Peyer's patch (tissue), 4 donors: ENCODE results near the gene GNB2. TPM values are rescaled to one million over a fixed set of nuclear protein-coding genes. Genes with fewer than 3 reads are reported as not detected.
A peak's percentile ranks its signal among the peaks of the same experiment; 100 is the strongest.
"Not testable (repeated sequence)": the region's sequence is repeated elsewhere in the genome, so short reads cannot be mapped to it uniquely, and the experiment has no call there.

Experiments used
- DNase-seq, 3 donors: peaks; one replicate each; pipeline ENCODE4 v3.0.0-alpha.2; 2017 to 2019
- H3K27ac ChIP-seq, 4 donors: fragments of 200-600 bp; sonication (generic); one replicate each; pipeline ENCODE4 v1.5.1; 2016 to 2019
- H3K27me3 ChIP-seq, 2 donors: fragments of 200-600 bp; sonication (generic); one replicate each; pipeline ENCODE4 v1.5.1; 2019
- H3K36me3 ChIP-seq, 3 donors: fragments of 200-600 bp; sonication (generic); one replicate each; pipeline ENCODE4 v1.5.1; 2016 to 2019
- H3K4me1 ChIP-seq, 4 donors: fragments of 200-600 bp; sonication (generic); one replicate each; pipeline ENCODE4 v1.5.1; 2016 to 2019
- H3K4me3 ChIP-seq, 4 donors: fragments of 200-600 bp; sonication (generic); 1 replicate in 3 of 4; 2 replicates in 1 of 4; pipeline ENCODE4 v1.5.1; 2016 to 2019; ENCODE audit warnings: mild to moderate bottlenecking in 1 of 4
- H3K9me3 ChIP-seq, 4 donors: fragments of 200-600 bp; sonication (generic); one replicate each; pipeline ENCODE4 v1.5.1; 2016 to 2019; ENCODE audit warnings: mild to moderate bottlenecking in 1 of 4
- POLR2A ChIP-seq, 2 donors: fragments of 450-650 bp; IDR thresholded peaks; one replicate each; pipeline ENCODE4 v1.5.1; 2017; ENCODE audit warnings: antibody characterized with exemption in 2 of 2, mild to moderate bottlenecking in 2 of 2, moderate library complexity in 2 of 2
- total RNA-seq, 4 donors: library from RNA; depleted of rRNA; stranded (reverse); fragments of >200 nt; gene quantifications; one replicate each; pipeline ENCODE4 v1.1.0, GENCODE V29; 2016
- TF ChIP-seq, protein P1 (sequence below), 6 experiments: fragments of 450-650 bp in 4 of 6; fragments of 200-600 bp in 2 of 6; sonication (generic) in 1 of 6; IDR thresholded peaks; one replicate each; pipeline ENCODE4 v1.5.1; 2017 to 2019; ENCODE audit warnings: antibody characterized with exemption in 6 of 6, mild to moderate bottlenecking in 3 of 6, moderate library complexity in 1 of 6

GNB2 gene
- total RNA-seq, 4 donors from 2014 or later = 123 to 236 (median 172) TPM

DNA sequence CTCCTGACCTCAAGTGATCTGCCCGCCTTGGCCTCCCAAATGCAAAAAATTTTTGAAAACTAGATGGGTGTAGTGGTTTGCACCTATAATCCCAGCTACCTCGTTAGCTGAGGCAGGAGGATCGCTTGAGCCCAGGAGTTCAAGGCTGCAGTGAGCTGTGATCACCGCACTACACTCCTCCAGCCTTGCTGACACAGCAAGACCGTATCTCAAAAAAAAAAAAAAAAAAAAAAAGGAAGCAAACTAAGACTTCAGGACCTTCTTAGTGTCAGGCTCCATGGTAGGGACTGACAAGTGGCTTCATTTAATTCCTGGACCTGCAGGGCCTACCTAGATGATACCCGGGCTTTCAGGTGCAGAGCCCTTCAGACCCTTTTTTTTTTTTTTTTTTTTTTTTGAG is 34.9 kb downstream of the GNB2 start:
- Histone ChIP-seq H3K4me3 (no peak overlapping the region), H3K4me1 (peaks cover 0 to 20% (median 5%) of the 10 kb centered on the region in 4 donors), H3K27me3 (no peaks in the 10 kb centered on the region), H3K27ac (no peak overlapping the region), H3K36me3 (peaks cover 0 to 5% (median 0%) of the 10 kb centered on the region in 3 donors), H3K9me3 (no peaks in the 10 kb centered on the region)
- TF ChIP-seq, protein P1, sequence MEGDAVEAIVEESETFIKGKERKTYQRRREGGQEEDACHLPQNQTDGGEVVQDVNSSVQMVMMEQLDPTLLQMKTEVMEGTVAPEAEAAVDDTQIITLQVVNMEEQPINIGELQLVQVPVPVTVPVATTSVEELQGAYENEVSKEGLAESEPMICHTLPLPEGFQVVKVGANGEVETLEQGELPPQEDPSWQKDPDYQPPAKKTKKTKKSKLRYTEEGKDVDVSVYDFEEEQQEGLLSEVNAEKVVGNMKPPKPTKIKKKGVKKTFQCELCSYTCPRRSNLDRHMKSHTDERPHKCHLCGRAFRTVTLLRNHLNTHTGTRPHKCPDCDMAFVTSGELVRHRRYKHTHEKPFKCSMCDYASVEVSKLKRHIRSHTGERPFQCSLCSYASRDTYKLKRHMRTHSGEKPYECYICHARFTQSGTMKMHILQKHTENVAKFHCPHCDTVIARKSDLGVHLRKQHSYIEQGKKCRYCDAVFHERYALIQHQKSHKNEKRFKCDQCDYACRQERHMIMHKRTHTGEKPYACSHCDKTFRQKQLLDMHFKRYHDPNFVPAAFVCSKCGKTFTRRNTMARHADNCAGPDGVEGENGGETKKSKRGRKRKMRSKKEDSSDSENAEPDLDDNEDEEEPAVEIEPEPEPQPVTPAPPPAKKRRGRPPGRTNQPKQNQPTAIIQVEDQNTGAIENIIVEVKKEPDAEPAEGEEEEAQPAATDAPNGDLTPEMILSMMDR (IDR thresholded peaks at IDR 0.05) = no peak
- no peak for TF ChIP-seq POLR2A (IDR thresholded peaks at IDR 0.05)
- DNase-seq = no peak

DNA sequence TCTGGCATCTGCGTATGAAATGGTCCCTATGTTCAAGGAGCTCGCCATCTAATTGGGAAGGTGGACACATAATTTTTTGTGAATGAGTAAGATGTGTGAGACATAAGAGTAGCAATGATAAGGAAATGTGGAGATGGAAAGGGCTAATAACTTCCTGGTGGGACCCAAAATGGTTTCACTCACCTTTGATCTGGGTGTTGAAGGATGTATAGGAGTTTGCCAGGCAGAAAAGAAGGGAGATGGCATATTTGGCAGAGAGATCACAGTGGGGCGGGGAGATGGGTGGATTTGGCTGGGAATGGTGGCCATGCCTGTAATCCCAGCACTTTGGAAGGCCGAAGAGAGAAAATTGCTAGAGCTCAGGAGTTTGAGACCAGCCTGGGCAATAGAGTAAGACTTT is 36.9 kb downstream of the GNB2 start:
- Histone ChIP-seq H3K9me3 (no peaks in the 10 kb centered on the region), H3K27ac (no peak overlapping the region), H3K4me1 (peaks cover 0 to 14% (median 3%) of the 10 kb centered on the region in 4 donors), H3K27me3 (no peaks in the 10 kb centered on the region), H3K36me3 (peaks cover 0 to 5% (median 0%) of the 10 kb centered on the region in 3 donors), H3K4me3 (no peak overlapping the region)
- no peak for DNase-seq
- TF ChIP-seq, protein P1 (IDR thresholded peaks at IDR 0.05) = no peak
- no peak for TF ChIP-seq POLR2A (IDR thresholded peaks at IDR 0.05)

DNA sequence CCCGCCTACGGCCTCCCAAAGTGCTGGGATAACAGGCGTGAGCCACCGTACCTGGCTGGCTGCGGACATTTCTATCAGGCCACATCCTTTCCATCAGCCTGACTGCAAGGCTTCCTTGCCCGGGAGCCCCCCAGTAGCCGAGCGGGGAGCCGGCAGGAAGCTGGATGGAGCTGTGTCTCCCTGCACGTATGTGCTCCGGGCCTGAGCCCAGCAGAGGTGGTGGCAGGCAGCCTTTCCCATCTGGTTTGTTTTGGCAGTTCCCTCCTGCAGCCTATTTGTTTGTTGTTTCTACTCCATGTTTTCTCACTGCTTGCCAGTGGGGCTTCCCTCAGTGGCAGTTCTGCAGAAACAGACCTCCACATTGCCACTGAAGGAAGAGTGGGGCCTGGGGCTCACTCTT is 37.8 kb downstream of the GNB2 start:
- peaks cover 0 to 14% (median 3%) of the 10 kb centered on the region in 4 donors for H3K4me1 ChIP-seq
- no peaks in the 10 kb centered on the region for H3K27me3 ChIP-seq
- H3K27ac ChIP-seq = no peak overlapping the region
- H3K4me3 ChIP-seq = no peak overlapping the region
- peaks cover 0 to 5% (median 0%) of the 10 kb centered on the region in 3 donors for H3K36me3 ChIP-seq
- no peak for TF ChIP-seq POLR2A (IDR thresholded peaks at IDR 0.05)
- TF ChIP-seq, protein P1 (IDR thresholded peaks at IDR 0.05) = no peak
- no peak for DNase-seq
- H3K9me3 ChIP-seq = no peaks in the 10 kb centered on the region

DNA sequence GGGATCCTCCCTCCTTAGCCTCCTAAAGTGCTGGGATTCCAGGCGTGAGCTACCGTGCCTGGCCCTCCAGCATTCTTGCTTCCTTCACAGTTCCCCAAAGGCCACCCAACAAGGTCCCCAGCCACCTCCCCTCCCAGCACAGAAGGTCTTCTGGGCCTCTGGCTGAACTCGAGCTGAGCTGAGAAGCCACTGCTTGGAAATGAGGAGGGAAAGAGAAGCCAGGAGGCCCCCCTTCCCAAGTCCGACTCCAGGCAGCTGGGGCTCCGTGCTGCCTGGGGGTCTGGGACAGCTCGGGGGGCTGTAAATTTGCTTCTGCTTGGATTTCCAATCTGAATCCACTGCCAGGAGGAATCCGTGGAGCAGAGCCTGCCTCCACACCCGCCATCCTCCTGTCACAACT is 41.2 kb downstream of the GNB2 start:
- no peak overlapping the region for H3K4me3 ChIP-seq
- no peaks in the 10 kb centered on the region for H3K9me3 ChIP-seq
- DNase-seq = no peak
- H3K36me3 ChIP-seq = no peaks in the 10 kb centered on the region
- no peaks in the 10 kb centered on the region for H3K27me3 ChIP-seq
- no peaks in the 10 kb centered on the region for H3K4me1 ChIP-seq
- no peak overlapping the region for H3K27ac ChIP-seq
- TF ChIP-seq POLR2A (IDR thresholded peaks at IDR 0.05) = no peak
- TF ChIP-seq, protein P1 (IDR thresholded peaks at IDR 0.05) = no peak

DNA sequence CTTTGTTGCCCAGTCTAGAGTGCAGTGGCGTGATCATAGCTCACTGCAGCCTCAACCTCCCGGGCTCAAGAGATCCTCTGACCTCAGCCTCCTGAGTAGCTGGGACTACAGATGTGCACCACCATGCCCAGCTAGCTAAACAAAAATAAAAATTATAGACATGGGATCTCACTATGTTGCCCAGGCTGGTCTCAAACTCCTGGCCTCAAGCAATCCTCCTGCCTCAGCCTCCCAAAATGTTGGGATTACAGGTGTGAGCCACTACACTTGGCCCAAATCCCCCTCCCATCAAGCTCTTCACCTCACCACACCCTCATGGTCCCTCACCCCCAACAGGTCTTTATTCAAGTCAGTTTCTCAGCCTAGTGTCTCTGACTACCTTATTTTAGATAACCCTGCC is 43.5 kb downstream of the GNB2 start:
- peaks cover 0 to 12% (median 0%) of the 10 kb centered on the region in 4 donors for H3K4me1 ChIP-seq
- not testable (repeated sequence) for H3K9me3 ChIP-seq, H3K4me3 ChIP-seq, H3K36me3 ChIP-seq, DNase-seq, H3K27ac ChIP-seq
- peaks cover 0 to 16% of the 10 kb centered on the region in 2 donors for H3K27me3 ChIP-seq

DNA sequence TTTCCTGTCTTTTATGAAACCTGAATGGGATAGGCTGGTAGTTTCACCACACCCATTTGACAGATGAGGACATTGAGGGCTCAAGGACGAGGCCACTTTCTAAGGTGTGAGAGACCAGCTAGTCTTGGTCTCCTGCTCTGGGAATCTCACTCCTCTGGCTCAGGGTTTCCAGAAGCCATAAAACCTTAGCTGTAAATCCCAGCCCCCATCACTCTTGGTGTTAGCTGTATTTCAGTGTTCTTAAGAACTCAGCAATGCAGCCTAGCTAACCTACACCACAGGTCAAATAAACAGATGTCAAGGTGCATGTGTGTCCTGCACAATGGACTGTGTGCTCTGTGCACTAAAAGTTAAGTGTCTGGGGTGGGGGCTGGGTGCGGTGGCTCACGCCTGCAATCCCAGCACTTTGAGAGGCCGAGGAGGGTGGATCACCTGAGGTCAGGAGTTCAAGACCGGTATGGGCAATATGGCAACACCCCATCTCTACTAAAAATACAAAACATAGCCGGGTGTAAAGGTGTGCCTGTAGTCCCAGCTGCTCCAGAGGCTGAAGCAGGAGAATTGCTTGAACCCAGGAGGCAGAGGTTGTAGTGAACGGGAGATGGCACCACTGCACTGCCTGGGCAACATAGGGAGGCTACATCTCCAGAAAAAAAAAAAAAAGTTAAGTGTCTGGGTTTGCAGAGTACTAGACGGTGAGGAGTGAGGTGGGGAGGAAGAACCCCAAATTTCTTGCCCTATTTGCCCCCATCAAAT is 46.2 kb downstream of the GNB2 start:
- no peak for DNase-seq
- Histone ChIP-seq H3K27me3 (peaks cover 0 to 16% of the 10 kb centered on the region in 2 donors), H3K36me3 (no peaks in the 10 kb centered on the region), H3K4me1 (peaks cover 0 to 12% (median 0%) of the 10 kb centered on the region in 4 donors), H3K9me3 (no peaks in the 10 kb centered on the region), H3K4me3 (no peak overlapping the region), H3K27ac (no peak overlapping the region)
- TF ChIP-seq, protein P1 (IDR thresholded peaks at IDR 0.05) = peak in 1 of 6 experiments; percentile 8
- no peak for TF ChIP-seq POLR2A (IDR thresholded peaks at IDR 0.05)
